Measurements from ENCODE around the gene RANBP2.

The RANBP2 gene

GRCh38 chr2:108778857-108779256 lies 59.6 kb downstream of the RANBP2 start:
- no peak for DNase-seq (ENCODE audit: low read depth)

GRCh38 chr2:108786008-108786353 lies 66.7 kb downstream of the RANBP2 start:
- no peak for DNase-seq (ENCODE audit: low read depth)

GRCh38 chr2:108786354-108787215 lies 67.3 kb downstream of the RANBP2 start, which contains the start of gene CCDC138:
CCDC138 (plus strand) TSS chr2:108786771; CDS start chr2:108786823, 52 bp downstream.
- peak; percentile 84 for DNase-seq (ENCODE audit: low read depth)

DNA sequence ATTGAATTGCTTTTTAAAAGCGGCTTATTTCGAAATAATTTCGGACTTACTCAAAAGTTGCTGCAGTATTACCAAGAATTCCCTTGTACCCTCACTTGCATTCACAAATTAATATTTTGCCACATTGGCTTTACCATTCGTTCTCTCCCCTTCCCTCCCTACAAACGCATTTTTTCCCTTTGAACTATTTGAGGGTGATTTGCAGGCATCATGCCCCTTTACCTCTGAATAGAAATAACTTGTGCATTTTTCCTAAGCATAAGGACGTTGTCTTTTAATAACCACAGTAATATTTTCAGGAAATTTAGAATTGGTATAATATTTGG lies 67.9 kb downstream of the RANBP2 start:
- no peak for DNase-seq (ENCODE audit: low read depth)

DNA sequence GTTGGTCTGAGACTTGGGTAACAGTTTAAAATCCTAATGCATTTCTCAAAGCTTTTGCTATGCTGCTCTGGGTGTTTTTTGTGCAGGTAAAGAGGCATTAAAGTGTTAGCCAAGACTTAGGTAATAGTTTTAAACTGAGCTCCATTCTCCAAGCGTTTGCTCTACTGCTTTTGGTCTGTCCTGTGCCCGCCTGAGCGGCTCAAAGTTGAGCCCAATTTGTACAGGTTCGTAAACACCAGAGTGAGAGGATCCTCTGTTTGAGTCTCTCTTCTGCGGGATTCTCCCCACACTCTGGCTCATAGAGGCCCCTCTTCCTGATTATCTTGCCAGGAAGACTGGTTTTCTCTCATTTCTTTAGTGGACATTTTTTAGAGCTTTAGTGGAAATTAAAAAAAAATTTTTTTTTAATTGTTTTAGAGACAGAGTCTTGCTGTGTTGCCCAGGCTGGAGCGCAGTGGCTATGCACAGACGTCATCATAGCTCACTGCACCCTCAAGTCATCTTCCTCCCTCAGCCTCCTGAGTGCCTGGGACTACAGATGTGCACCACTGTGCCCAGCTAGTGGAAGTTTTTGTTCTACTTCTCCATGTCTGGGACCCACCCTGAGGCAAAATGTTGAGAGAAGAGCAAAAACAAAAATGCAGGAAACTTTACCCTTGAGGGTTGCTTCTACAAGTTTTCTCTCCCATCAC lies 83.9 kb downstream of the RANBP2 start:
- no peak for DNase-seq (ENCODE audit: low read depth)

GRCh38 chr2:108805032-108805431 lies 85.8 kb downstream of the RANBP2 start:
- DNase-seq (ENCODE audit: low read depth), result no peak

DNA sequence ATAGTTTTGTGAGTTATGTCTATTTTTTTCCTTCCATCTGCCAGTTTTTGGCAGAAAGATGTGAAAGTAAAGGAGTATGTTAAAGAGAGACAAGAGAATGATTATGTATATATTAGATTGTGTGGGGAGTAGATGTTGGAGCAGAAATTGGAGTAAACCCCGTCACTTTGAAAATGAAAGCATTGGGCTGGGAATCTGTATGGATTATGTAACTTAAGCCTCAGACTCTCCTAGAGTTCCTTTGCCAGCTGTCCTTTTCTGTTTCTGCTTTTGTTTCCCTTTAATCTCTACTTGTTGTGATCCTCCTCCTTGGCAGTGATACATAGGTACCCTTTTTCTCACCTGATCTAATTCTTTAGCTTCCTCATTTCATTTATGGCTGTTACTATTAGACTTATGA lies 86.5 kb downstream of the RANBP2 start:
- DNase-seq (ENCODE audit: low read depth), result no peak

DNA sequence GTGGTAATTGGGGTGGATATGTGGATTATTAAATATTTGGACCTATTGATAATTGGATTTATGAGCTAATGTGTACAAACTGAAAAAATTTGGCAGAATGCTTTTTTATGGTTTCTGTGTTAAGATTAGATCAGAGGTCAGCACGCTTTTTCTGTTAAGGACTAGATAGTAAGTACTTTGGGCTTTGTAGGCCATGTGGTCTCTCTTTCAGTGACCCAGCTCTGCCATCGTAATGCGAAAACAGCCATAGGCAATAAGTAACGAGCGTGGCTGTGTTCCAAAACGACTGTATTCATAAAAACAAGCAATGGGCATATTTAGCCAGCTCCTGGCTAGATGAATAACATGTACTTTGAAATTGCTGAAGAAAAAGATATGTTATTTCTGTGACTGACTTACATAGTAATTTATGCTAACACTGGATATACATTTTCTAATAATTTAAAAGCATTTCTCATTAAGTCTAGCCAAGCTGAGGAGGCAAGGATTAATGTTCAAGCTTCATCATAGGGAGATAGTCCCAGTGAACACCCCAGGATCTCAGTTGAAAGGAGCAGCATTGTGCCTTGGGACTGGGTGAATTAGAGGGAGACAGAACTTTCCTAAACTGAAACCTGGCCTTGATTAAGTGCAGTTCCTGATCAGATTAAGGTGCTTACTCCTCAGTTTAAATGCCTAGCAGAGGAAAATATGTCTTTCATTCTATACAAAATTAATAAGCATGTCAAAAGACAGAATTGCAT lies 87.3 kb downstream of the RANBP2 start:
- DNase-seq (ENCODE audit: low read depth), result no peak

GRCh38 chr2:108809936-108810335 lies 90.7 kb downstream of the RANBP2 start:
- DNase-seq (ENCODE audit: low read depth), result no peak

DNA sequence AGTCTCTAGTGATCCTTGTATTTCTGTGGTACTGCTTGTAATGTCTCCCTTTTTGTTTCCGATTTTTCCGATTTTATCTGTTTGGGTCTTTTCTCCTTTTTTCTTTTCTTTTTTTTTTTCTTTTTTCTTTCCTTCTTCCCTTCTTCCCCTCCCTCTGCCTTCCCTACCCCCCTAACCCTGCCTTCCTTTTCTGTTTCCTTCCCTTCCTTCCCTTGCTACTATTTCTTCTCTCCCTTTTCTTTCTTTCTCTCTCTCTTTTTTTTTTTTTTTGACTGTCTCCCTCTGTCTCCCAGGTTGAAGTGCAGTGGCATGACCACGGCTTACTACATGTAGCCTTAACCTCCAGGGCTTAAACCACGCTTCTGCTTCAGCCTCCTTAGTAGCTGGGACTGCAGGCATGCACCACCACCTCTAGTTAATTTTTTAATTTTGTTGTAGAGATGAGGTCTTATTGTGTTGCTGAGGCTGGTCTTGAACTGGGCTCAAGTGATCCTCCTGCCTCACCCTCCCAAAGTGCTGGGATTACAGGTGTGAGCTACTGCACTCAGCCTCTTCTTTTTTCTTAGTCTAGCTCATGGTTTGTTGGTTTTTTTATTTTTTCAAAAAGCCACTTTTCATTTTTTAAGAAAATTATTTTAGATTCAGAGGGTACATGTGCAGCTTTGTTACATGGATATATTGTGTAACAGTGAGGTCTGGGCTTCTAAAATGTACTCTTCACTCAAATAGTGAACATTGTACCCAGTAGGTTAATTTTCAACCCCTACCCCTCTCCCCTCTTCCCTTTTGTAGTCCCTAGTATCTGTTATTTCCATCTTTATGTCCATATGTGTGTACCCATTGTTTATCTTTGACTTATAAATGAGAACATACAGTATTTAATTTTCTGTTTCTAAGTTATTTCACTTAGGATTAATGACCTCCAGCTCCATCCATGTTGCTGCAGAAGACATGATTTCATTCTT lies 92.0 kb downstream of the RANBP2 start:
- DNase-seq (ENCODE audit: low read depth), result no peak

DNA sequence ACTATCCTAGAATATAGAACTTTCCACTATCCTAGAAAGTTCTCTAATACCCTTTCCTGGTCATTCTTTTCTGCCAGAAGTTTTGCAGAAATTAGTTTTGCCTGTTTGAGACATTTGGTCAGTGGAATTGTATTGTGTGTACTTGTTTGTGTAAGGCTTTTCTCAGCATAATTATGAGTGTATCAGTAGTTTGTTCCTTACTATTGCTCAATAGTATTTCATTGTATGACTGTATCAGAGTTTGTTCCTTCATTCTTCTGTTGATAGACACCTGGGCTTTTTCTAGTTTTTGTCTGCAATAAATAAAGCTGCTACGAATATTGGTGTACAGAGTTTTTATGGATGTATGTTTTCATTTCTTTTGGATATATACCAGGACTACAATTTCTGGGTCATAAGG lies 94.5 kb downstream of the RANBP2 start:
- DNase-seq (ENCODE audit: low read depth), result no peak

DNA sequence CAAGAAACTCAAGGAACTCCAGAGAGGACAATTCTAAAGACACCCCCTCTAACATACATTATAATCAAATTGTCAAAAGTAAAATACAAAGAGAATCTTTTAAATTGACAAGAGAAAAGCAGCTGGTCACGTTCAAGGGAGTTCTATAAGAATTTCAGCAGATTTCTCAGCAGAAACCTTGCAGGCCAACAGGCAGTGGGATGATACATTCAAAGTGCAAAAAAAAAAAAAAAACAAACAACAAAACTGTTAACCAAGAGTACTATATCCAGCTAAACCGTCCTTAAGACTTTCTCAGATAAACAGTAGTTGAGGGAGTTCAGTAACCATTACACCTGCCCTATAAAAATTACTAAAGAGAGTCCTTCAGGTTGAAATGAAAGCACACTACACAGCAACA lies 101.2 kb downstream of the RANBP2 start:
- DNase-seq (ENCODE audit: low read depth), result no peak

DNA sequence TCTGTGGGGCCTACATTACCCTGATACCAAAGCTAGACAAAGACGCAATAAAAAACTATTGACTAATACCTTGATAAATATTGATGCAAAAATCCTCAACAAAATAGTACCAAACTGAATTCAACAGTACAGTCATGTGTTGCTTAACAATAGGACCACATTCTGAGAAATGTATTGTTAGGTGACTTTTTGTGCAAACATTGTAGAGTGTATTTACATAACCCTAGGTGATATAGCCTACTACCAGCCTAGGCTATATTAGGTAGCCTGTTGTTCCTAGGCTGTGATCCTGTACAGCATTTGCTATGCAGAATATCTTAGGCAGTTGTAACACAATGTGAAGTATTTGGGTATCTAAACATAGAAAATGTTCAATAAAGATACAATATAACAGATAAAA lies 104.0 kb downstream of the RANBP2 start:
- no peak for DNase-seq (ENCODE audit: low read depth)

DNA sequence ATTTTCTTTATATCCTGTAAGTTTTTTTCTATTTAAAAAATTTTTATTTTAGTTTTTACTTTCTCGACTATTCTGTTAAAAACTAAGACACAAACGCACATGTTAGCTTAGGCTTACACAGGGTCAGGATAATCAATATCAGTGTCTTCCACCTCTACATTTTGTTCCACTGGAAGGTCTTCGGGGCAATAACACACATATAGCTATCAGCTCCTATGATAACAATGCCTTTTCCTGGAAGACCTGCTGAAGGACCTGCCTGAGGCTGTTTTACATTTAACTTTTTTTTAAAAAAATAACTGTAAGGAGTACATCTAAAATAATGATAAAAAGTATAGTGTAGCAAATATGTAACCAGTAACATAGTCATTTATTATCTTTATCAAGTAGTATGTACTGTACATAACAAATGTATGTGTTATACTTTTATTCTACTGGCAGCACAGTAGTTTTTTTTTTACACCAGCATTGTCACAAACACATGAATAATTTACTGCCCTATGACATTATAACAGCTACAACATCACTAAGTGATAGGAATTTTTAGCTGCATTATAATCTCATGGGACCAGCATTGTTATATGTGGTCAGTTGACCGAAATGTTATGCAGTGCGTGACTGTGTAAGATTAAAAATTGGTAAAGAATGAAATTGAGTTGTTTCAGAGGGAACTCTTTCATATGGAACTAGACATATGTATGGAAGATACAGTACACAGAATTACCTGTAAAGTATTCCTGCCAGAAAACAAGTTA lies 105.2 kb downstream of the RANBP2 start:
- no peak for DNase-seq (ENCODE audit: low read depth)

DNA sequence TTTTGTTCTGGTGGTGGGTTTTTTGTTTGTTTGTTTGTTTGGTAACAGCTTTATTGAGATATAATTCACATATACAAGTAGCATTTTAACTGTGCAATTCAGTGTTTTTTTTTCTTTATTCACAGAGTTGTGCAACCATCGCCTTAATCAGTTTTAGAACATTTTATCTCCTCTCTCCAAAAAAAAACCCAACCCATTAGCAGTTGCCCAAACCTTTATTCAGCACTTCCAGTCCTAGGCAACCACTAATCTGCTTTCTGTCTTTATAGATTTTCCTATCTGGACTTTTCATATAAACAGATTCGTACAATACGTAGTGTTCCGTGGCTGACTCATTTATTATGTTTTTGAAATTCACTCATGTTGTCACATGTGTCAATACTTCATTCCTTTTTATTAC lies 106.0 kb downstream of the RANBP2 start:
- DNase-seq (ENCODE audit: low read depth), result no peak

GRCh38 chr2:108825736-108826135 lies 106.5 kb downstream of the RANBP2 start:
- DNase-seq (ENCODE audit: low read depth), result no peak

GRCh38 chr2:108829578-108830310 lies 110.5 kb downstream of the RANBP2 start:
- DNase-seq (ENCODE audit: low read depth), result no peak

GRCh38 chr2:108833219-108833618 lies 113.9 kb downstream of the RANBP2 start:
- no peak for DNase-seq (ENCODE audit: low read depth)

DNA sequence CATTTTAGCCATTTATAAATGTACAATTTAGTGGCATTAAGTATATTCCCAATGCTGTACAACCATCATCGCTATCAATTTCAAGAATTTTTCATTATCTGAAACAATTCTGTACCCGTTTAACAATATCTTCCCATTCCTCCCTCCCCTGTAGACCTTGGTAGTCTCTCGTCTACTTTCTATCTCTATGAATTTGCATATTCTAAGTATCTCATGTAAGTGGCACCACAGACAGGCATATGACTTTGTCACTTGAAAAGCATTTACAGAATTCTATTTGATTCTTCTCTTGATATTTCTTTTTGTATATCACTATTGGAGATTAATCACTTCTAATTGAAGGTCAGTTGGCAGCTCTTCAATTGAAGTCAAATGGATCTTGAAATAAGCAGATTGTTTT lies 115.3 kb downstream of the RANBP2 start:
- DNase-seq (ENCODE audit: low read depth), result no peak

DNA sequence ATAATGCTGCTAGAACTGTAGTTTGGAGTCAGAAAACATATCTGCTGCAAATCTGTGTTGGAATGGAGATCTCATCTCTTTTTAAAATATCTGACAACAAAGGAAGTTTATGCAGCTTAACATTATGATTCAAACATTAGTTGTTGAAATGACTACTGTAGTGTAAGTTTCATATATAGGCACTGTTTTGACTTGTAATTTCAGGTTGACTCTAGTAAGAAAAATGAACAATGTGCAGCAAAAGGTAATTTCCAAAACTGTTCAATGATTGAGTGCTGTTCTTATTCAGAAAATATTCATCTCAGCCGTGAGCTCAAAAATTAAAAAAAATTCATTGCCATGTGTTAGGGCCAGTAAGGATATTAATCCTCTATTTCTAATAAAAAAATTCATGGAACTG lies 115.8 kb downstream of the RANBP2 start:
- DNase-seq (ENCODE audit: low read depth), result no peak

Measured in activated gamma-delta T cell treated with anti-CD3 and anti-CD28 coated beads, Interleukin-2, amount 50 U/mL, for 16 hours (primary cell).